Measurements from ENCODE around the gene SLC6A9.

GRCh38 chr1:43986712-43987111 is 44.5 kb downstream of the SLC6A9 start:
- TF ChIP-seq CTCF (IDR thresholded peaks at IDR 0.05; ENCODE audit: control extremely low read depth in 1 of 3, insufficient read depth in 1 of 3, low read depth in 1 of 3, low read length in 3 of 3) = no peak
- no peak for TF ChIP-seq GTF2F1 (IDR thresholded peaks at IDR 0.05; ENCODE audit: borderline replicate concordance, low read depth, low read length)
- no peak for TF ChIP-seq POLR2A (IDR thresholded peaks at IDR 0.05; ENCODE audit: control extremely low read depth in 1 of 2, low read depth in 2 of 2, low read length in 2 of 2)
- no peak for TF ChIP-seq NRF1 (IDR thresholded peaks at IDR 0.05; ENCODE audit: low read depth, low read length)
- no peak for TF ChIP-seq ATF2 (IDR thresholded peaks at IDR 0.05; ENCODE audit: low read length)
- TF ChIP-seq POLR2AphosphoS5 (IDR thresholded peaks at IDR 0.05; ENCODE audit: low read depth, low read length) = no peak
- TF ChIP-seq BRCA1 (IDR thresholded peaks at IDR 0.05; ENCODE audit: low read depth, low read length) = no peak
- TF ChIP-seq EZH2 (IDR thresholded peaks at IDR 0.05; ENCODE audit: low read depth, low read length, severe bottlenecking) = no peak

All from H1 (cell line).